ENCODE data around the gene SLC22A7.

Gene SLC22A7

DNA sequence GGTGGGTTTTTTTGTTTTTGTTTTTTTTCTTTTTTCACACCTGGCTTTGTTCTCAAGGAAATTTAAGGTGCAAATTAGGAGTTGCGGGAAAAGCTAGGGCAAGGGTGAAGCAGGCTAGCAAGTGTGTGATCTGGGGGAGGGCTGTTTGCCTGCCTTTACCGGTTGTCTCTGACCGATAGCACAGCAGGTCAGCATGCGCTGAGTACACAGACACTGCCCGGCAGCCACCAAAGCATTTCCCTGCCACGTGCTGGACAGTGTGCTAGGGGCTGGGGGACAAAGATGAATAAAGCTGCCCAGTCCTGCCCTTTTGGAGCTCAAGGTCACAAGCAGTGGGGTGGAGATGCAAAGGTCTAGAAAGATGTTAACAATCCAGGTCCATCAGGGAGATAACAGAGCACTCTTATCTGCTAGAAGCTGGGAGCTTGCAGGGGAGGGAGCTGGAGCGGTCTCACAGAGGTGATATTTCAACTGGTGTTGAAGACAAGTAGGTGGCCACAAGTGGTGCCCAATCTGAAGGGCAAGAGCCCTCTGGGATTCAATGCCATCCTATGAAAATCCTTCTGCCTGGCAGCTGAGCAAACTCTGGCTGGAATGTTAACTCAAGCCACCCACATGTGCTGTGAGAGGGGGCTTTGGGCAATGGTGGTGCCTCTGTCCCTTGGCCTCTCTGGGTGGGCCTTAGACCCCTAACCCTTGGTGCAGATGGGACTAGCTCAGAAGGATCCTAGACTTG lies 30.3 kb upstream of the SLC22A7 start:
- DNase-seq: peak; percentile 75

DNA sequence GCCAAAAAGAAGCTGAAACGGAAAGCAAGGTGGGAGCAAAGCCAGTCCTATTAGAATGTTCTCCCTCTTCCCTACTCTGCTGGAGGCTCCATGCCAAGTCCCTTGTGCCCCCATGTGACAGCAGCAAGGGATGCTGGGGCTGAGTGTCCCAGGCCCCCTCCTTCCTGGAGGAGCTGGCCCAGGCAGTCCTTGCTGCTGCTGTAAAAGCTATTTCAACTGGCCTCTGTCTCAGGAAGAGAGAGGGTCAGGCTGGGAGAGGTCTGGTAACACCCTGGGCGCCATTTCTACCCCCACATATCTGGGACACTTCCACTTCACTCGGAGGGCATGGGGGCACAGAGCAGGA lies 29.7 kb upstream of the SLC22A7 start:
- peak; percentile 47 for DNase-seq

- DNase-seq: no peak
These were observed 29.2 kb upstream of the SLC22A7 start for GRCh38 chr6:43268782-43269272.

DNA sequence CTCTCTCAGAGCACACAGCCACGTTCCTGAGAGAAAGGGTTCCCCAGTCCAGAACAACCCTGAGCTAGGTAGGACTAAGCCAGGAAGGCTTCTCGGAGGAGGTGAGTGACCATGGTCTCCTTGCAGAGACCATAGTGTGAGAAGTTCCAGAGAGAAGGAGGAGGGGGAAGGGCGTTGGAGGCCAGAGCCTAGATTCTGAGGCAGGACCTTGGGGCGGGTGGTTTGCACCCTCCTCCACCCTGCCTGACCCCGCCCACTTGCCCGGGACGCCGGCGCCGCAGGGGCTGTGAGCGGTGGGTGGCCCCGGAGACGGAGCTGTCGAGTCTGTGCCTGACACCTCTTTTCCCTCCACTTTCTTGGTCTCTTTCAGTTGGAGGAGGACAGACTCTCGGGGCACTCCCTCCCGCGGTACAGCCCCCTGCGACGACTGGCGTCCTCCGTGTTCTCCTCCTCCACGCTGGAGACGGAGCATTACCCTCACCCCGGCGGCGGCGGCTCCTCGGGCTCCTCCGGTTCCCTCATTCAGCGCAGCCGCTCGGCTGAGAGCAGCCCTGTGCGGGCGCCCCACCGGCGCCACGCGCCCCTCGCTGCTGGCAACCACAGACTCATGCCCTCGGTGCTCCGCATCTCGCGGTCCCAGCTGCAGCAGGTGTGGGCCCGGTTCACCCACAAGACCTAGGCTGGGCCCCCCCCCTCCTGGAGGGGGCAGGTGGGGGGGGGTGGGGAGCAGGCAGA lies 28.6 kb upstream of the SLC22A7 start:
- peak; percentile 65 for DNase-seq

- peak; percentile 24 for DNase-seq
These were observed 26.8 kb upstream of the SLC22A7 start for GRCh38 chr6:43271103-43271815.

- peak; percentile 21 for DNase-seq
These were observed 26.1 kb upstream of the SLC22A7 start for GRCh38 chr6:43271944-43272343.

DNA sequence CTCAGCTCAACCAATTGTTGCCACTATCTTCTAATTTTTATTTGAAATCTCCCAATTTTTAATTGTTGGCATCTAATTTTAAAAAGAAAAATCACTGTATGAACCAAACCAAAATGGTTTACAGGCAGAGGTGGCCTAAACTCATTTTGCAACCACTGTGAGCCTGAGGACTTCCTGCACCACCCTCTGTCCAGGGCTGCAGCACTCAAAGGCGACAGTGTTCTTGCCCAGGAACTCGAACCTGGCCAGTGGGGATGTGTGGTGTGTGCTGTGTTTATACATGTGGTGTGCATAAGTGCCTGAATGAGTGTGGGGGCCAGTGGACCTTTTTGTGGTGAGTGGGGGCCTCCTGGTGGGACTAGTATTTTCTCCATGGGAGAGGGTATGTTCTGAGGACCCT lies 24.4 kb upstream of the SLC22A7 start:
- DNase-seq: peak; percentile 21

DNA sequence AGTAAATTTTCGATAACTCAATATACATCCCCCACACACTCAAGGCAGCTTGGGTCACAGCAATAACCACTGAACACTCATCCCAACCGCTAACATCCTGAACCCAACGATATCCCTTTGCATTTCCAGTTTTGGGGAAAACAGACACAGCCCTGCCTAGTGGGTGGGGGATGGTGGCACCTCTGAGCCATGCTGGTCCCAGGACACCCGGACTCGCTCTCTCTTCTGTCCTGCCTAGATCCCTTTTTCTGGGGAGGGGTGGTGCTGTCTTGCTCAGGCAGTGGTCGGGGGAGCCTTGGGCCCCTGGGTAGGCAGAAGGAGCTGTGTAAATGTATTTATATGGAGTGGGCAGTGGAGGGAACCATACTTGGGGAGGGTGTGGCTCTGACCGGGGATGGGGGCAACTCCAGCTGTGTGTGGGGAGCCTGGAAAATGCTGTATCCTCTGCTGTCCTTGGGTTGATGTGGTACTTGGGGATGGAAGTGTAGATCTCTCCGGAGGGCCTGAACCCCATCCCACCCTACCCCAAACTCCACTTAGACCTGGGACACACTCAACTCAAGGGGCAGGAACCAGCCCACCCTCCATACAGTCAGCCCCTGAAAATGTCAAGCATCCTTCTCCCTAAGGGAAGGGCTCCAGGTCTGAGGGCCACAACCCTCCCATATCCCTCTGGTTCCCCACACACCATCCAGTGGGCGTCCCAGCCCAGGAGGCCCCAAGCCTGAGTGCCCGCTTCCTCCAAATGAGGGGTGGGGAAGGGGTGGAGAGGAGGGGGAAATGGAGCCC lies 23.7 kb upstream of the SLC22A7 start:
- DNase-seq: no peak

DNA sequence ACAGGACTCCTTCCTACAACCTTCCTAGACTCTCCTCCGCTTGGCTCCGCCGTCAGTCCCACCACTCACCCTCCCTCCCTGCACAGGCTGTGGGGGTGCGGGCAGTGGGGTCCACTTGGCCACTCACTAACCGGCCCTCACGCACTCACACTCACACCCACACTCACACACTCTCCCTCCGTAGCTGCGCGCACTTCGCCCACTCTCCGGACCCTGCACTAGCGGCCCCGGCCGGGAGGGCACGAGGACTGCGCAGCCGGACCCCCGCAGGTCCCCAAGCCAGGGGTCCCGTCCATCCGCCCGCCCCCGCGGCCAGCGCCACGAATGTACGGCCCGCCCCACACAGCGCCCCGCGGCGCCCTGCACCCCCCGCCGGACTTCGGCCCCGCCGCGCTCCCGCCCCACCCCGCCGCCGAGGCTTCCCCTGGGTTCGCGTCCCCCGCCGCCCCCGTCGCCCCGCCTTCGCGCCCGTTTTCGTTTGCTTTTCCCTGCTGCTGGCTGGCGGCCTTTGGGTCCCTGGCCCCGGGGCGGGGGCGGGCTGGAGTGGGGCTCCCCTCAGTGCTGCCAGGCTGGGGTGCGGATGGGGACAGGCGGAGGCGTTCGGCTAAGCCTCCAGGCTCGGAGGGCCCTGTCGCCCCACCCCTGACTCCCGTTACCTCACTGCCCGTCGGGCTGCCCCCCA lies 23.0 kb upstream of the SLC22A7 start:
- peak; percentile 77 for DNase-seq

- DNase-seq: no peak
These were observed 22.1 kb upstream of the SLC22A7 start for GRCh38 chr6:43275801-43276576.

DNA sequence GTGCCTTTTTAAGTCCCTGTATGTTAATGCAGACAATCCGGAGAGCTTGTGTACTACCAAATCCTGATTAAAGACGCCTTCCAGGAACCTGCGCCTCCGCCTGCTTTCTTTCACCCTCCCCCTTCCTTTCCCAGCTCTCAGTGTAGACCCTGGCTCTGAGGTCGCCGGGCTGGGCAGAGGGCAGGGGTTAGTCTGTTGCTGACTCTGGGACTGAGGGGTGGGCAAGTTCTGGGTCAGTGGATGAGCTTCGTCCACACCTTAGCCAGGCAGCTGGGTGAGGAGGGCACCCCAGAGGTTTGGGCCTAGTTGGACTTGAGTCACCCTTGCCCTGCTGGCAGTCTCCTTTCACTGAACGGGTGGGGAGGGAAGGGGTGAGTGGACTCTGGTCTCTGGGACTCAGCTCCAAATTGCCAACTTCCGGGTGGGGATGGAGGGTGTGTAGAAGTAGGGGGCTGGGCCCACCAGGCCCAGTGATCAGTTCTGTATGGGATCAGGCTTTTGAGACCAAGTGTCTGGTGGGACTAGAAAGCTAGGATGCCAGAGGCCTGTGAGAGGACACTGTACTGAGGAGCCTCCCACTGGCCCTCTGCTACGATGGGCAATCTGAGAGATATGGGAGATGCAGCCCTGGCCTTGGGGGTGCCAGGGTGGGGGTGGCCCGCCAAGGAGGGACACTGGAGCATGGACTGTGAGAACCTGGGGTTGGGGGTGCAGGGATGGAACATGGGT lies 21.3 kb upstream of the SLC22A7 start:
- DNase-seq: no peak

- no peak for DNase-seq
These were observed 20.8 kb upstream of the SLC22A7 start for GRCh38 chr6:43277306-43277642.

DNA sequence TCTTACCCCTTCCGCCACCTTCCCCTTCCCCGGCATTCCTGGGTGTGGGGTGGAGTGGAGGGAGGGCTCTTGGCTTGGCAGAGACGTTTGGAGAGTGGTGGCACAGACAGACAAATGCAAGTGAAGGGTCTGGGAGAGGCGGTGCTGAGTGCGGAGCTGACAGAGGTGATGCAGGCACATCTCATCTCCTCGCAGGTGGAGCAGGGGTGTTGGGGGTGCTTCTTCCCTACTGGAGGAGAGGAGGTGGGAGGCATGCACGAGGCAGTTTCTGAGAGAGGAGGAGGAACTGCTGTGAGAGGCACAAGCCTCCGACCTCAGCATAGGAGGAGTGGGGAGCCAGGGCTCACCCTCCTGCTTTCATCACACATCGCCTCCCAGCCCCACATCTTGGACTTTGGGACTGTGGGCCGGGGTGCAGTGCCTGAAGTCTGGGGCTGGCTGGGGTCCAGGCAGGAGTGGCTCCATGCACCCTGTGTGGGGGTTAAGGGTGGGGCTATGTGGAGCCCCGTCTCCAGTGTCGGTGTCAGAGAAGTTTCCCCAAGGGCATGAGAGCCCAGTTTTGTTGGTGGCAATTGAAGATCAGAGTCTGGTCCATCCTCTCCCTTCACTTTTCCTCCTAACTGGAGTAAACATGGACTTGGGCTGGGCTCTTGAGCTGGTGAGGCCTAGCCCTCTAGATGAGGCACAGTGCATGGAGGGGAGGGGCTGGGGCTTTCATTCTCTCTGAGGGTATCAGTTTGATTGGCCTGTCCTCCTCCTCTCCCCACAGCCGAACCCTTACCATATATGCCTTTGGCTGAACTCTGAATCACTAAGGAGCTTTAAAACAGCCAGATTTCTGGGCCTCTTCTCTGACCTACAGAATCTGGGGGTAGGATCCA lies 20.2 kb upstream of the SLC22A7 start:
- DNase-seq: no peak

GRCh38 chr6:43278524-43279078 lies 19.5 kb upstream of the SLC22A7 start:
- no peak for DNase-seq

DNA sequence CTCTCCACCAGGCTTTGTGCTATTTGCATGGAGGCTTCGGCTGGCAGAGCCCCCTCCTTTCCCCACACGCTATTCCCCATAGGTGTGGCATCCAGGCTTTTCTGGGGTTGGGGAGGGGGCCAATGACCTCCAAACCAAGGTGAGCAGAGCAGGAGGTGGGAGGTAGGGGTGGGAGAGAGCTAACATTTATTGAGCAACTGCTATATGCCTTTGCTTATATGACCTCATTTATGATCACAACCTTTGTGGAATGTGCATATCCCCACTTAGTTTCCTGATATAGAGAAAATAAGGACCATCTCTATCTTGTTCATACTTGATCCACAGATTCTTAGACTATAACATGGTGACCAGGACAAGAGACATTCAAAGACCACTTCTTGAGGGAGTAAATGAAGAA lies 17.8 kb upstream of the SLC22A7 start:
- DNase-seq: no peak

DNA sequence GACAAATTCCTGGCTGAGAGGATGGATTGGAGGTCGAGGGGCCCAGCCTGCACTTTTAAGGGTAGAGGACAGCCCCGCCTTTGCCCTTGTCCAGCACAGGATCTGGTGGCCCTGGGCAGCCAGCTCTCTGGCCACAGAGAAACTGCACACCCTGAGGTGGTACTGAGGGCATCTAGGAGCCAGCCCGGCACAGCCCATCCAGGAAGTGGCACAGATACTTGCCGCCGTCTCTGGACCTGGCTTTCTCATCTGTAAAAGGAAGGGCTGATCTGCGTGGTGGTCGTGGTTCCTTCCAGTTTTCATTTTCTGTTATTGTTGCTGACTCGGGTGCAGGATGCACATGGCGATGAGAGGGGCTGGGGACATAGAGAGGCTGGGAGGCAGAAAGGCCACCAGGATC lies 16.0 kb upstream of the SLC22A7 start:
- no peak for DNase-seq

DNA sequence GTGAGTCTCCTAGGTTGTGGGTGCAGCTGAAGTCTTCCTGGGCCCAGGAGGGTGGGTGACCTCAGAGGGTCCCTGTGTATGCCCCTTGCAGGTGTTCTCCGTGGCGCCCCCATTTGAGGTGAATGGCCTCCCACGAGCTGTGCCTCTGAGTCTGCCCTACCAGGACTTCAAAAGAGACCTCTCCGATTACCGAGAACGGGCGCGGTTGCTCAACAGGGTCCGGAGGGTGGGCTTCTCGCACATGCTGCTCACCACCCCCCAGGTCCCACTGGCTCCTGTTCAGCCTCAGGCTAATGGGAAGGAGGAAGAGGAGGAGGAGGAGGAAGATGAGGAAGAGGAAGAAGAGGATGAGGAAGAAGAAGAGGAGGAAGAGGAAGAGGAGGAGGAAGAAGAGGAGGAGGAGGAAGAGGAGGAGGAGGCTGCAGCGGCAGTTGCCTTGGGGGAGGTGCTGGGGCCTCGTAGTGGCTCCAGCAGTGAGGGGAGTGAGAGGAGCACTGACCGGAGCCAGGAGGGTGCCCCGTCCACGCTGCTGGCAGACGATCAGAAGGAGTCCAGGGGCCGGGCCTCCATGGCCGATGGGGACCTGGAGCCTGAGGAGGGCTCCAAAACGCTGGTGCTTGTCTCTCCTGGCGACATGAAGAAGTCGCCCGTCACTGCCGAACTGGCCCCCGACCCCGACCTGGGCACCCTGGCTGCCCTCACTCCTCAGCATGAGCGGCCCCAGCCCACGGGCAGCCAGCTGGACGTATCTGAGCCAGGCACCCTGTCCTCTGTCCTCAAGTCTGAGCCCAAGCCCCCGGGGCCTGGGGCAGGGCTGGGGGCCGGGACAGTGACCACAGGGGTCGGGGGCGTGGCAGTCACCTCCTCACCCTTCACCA lies 15.2 kb upstream of the SLC22A7 start:
- DNase-seq: no peak

DNA sequence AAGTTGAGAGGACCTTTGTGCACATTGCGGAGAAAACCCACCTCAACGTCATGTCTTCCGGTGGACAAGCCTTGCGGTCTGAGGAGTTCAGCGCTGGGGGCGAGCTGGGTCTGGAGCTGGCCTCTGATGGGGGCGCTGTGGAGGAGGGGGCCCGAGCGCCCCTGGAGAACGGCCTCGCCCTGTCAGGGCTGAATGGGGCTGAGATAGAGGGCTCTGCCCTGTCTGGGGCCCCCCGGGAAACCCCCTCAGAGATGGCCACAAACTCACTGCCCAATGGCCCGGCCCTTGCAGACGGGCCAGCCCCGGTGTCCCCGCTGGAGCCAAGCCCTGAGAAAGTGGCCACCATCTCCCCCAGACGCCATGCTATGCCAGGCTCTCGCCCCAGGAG lies 14.6 kb upstream of the SLC22A7 start:
- DNase-seq: no peak

GRCh38 chr6:43283905-43284304 lies 14.2 kb upstream of the SLC22A7 start:
- DNase-seq: peak; percentile 17
